Endothelial cell of umbilical vein (primary cell): ENCODE results near the gene NUCKS1.

Experiments used
- CTCF ChIP-seq, 2 donors: IDR thresholded peaks; 1 replicate in 1 of 2; 2 replicates in 1 of 2; pipeline ENCODE4 v1.5.1; 2011; ENCODE audit warnings: low read length in 2 of 2, mild to moderate bottlenecking in 2 of 2, moderate library complexity in 2 of 2, control low read depth in 1 of 2, inconsistent platforms in 1 of 2, low read depth in 1 of 2; ENCODE audit not compliant: insufficient read depth in 1 of 2; ENCODE audit errors: extremely low read depth in 1 of 2
- EZH2 ChIP-seq: IDR thresholded peaks from 2 replicates; pipeline ENCODE4 v1.6.1; 2012; ENCODE audit warnings: borderline replicate concordance, low read depth, mild to moderate bottlenecking, moderate library complexity, low read length, inconsistent platforms; ENCODE audit not compliant: severe bottlenecking
- FOS ChIP-seq: IDR thresholded peaks from 2 replicates; pipeline ENCODE4 v1.6.1; 2011; ENCODE audit warnings: mild to moderate bottlenecking, low read length, moderate library complexity, borderline replicate concordance; ENCODE audit not compliant: insufficient read depth
- MAX ChIP-seq: IDR thresholded peaks from 2 replicates; pipeline ENCODE4 v1.6.1; 2011; ENCODE audit not compliant: insufficient read depth, insufficient read length
- POLR2A ChIP-seq: IDR thresholded peaks from 2 replicates; pipeline ENCODE4 v1.6.1; 2012; ENCODE audit warnings: low read depth, mild to moderate bottlenecking, control low read depth, low read length
- POLR2AphosphoS5 ChIP-seq: IDR thresholded peaks from 2 replicates; pipeline ENCODE4 v1.6.1; 2012; ENCODE audit warnings: low read depth, mild to moderate bottlenecking, control low read depth, low read length, moderate library complexity; ENCODE audit not compliant: insufficient read depth

GRCh38 chr1:205775015-205775716, 25.2 kb upstream of the NUCKS1 start, which contains the start of gene RAB29:
- TF ChIP-seq FOS (no peak), CTCF (IDR thresholded peaks at IDR 0.05; ENCODE audit: extremely low read depth in 1 of 2, insufficient read depth in 1 of 2, low read depth in 1 of 2, low read length in 2 of 2) (no peak), MAX (peak; percentile 84), POLR2A (peak; percentile 49), EZH2 (no peak), POLR2AphosphoS5 (peak; percentile 25)
